ENCODE data around the gene KLK13.

The KLK13 gene

DNA sequence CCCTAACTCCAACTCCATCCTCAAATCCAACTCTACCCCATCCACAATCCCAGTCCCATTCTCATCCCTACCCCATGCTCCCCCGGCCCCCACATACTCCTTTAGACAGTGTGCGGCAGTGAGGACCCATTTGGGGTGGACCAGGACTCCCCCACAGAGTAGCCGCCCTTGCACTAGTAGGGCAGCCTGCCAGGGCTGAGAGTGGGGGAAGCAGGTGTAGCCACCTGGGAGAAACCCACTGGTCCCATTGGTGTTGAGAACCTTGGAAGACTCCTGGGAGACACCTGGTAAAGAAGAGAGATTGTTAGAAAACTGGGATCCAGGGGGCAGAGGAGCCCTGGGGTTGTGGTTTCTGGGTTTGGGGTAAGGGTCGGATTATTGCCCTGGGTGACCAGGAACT lies 4.6 kb downstream of the KLK13 start:
- DNase-seq, result no peak

DNA sequence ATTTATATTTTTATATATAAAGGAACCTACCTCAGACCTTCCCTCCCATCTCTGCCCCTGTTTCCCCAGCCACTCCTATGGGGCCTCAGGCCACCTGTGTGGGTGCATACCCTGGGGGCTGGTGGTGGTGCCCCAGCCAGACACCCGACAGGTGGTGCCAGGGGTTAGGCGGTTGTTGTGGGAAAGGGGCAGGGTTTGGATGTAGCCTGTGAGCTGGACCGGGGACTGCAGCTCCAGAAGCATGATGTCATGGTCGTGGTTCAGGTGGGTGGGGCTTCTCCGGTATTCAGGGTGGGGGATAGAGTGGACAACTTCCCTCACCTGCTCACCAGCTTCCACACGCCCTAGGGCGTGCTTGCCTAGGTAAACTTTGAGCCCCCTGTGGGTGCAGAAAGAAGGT lies 5.2 kb downstream of the KLK13 start:
- no peak for DNase-seq

DNA sequence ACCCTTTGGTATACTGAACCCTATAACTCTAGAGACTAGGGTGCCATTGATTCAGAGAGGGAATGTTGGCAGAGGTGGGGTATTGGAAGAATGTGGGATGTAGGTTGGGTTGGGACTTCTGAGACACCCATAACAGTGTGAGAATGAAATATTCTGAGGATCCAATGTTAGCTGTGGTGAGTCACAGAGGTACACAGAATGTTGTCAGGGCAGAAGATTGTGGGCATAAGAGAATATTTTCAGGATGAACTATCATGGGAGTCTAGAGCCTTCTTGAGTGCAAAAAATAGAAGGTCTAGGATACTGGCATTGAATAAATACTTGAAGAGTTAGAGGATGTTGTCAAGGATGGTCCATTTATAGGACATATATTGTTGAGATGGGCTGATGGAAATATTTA lies 9.0 kb downstream of the KLK13 start:
- DNase-seq, result no peak

DNA sequence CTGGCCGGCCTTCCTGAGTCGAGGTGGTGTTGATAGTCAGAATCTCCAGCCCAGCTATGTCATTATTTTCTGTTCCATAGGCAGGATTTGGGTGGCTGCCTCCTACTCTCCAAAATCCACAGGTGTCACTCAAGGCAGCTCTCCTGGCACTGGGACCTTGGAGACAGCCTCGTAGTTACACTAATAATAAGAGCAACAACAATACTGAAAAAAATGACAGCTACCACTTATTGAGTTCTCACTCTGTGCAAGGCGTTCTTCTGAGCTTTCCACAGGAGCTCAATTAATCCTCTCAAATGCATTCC lies 17.9 kb downstream of the KLK13 start:
- DNase-seq, result no peak

DNA sequence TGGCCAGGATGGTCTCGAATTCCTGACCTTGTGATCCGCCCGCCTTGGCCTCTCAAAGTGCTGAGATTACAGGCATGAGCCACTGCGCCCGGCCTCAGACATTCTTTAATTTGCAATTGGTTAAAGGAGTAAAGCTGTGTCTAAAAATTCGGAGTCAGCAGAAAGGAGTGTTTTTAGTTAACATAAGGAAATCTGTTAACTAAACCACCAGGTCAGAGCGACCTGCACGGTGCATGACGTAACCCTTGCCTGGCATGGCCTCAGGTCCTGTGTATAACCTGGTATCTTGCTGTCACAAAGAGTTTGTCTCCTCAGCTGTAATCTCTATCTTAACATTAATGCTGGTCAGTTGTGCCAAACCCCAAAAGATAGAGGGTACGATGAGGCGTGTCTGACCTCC lies 20.6 kb downstream of the KLK13 start:
- no peak for DNase-seq

GRCh38 chr19:51043497-51043896 lies 21.4 kb downstream of the KLK13 start:
- no peak for DNase-seq

GRCh38 chr19:51040151-51040550 lies 24.7 kb downstream of the KLK13 start:
- DNase-seq, result no peak

- DNase-seq, result peak; percentile 62
Observed at GRCh38 chr19:51036519-51036918, 28.4 kb downstream of the KLK13 start.

GRCh38 chr19:51034704-51035103 lies 30.2 kb downstream of the KLK13 start, which contains the start of gene KLK12:
KLK12 (minus strand) TSS chr19:51035002; CDS start chr19:51034621, 381 bp downstream.
- DNase-seq, result peak; percentile 98

DNA sequence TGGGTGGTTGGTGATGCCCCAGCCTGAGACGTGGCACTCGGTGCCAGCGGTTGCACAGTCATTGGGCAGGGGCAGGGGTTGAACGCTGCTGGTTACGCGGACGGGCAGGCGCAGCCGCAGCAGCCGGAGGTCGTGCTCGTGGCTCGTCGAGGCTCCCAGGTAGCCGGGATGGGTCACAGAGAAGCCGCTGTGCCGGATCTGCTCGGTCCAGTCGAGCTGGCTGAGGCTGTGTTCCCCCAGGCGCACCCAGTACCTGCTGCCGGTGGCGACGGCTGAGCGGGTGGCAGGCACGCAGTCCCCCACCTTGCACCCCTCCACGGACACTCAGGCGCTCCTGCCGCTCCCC lies 33.0 kb downstream of the KLK13 start:
- DNase-seq, result no peak

GRCh38 chr19:51031220-51031879 lies 33.5 kb downstream of the KLK13 start:
- no peak for DNase-seq

DNA sequence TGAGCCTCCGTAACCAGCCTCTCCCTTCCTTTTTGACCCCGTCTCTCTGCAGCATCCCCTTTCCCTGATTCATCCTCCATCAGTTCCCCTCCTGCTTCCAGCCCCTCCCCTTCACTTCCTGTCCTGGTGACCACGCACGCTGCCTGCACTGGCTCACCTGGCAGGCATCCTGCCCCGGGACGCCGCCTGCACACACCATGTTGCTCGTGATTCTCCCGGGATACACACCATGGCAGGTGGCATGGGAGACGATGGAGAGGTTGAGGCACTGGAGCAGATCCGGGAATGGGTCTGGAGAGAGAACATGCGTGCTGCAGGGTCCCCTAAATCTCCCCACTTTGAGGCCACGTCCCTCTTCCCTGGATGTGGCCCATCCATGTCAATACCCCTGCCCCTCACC lies 34.3 kb downstream of the KLK13 start:
- no peak for DNase-seq

- DNase-seq, result peak; percentile 65
Observed at GRCh38 chr19:51029718-51030117, 35.2 kb downstream of the KLK13 start.

GRCh38 chr19:51027873-51028272 lies 37.0 kb downstream of the KLK13 start:
- no peak for DNase-seq

- peak; percentile 86 for DNase-seq
Observed at GRCh38 chr19:51027126-51027806, 37.6 kb downstream of the KLK13 start.

DNA sequence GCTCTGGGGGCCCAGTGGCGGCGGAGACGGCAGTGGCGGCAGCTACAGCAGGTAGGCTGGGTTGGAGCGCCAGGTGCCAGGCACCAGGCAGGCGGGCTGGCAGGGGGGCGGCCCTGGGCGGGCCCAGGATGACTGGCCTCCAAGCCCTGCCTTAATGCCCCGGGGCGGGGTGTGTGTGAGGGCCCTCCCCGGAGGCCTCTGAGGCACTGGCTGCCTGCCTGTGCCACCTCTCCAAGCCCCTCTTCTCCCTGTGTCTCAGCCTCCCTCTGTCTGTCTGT lies 38.4 kb downstream of the KLK13 start, which contains the start of gene KLK11:
Gene KLK11, minus strand, starts transcription at position 63 of the 278 bp plus-strand sequence. CDS start 985 bp downstream, outside the sequence.
- peak; percentile 92 for DNase-seq

- DNase-seq, result peak; percentile 80
Observed at GRCh38 chr19:51025809-51026553, 38.9 kb downstream of the KLK13 start.

DNA sequence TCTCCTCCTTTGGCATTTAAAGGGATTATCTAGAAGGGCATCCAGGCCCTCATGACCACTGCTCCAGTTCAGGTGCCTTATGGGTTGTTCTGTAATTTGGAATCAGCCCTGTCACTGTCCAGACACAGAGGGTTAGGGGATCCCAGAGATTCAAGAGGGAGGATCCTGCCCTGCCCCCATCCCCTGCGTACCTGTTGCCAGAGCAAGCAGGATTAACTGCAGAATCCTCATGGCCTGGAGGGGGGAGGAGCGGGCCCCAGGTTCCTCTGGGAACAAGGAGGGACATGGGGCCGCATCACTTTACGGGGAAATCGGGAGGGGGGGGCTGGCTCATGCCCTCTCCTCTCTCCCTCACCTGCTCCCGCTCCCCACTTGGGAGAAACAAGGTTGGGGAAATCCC lies 39.5 kb downstream of the KLK13 start:
- DNase-seq, result peak; percentile 83

DNA sequence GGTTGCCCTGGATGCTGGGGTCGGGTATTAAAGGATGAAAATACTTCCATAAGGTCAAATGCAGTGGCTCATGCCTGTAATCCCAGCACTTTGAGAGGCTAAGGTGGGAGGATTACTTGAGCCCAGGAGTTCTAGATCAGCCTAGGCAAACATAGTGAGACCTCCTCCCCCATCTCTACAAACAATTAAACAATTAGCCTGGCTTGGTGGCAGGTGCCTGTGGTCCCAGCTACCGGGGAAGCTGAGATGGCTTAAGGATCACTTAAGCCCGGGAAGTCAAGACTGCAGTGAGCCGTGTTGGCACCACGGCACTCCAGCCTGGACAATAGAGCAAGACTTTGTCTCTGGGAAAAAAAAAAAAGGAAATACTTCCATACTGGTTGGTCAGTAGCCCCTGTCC lies 40.0 kb downstream of the KLK13 start:
- peak; percentile 93 for DNase-seq

DNA sequence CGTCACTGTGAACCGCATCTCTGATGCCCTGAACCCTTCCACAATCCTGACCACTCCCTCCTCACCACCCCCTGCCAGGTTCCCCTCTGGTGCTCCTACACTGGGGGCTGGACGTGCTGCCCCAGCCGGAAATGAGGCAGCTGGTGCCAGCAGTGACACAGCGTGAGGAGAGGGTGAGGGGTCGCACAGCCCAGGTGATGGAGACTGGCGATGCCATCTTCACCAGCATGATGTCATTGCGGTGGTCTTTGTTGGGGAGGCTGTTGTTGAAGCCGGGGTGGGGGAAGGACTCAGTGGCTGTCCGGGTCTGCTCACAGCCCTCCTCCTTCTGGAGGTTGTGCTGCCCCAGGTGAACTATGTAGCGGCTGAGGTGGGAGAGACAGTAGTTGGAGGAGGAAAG lies 40.9 kb downstream of the KLK13 start:
- DNase-seq, result no peak

GRCh38 chr19:51022526-51022925 lies 42.4 kb downstream of the KLK13 start:
- no peak for DNase-seq

GRCh38 chr19:51020988-51021651 lies 43.8 kb downstream of the KLK13 start:
- peak; percentile 87 for DNase-seq

DNA sequence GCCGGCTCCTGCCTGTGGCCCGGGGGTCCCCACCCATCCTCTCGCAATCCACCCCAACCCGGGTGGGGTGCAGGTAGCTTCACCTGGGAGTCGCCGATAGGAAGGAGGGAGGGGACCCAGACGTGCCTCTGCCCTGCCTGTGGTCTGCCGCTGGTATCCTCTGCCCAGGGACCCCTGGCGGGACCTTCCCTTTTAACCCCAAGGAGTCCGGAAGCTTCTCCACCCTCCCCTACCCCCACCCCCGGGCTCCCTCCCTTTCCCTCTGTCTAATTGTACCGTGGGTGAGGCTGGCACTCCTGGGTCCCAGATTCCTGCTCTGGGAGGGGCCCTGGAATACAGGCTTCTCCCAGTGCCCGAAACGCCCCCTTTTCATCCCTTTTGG lies 45.4 kb downstream of the KLK13 start, which contains the start of gene KLK10:
Gene KLK10, minus strand, starts transcription at position 166 of the 382 bp plus-strand sequence. CDS start 579 bp downstream, outside the sequence.
- DNase-seq, result no peak
